KMS-11 (cell line): ENCODE data around the gene PERM1.
A peak's percentile ranks its signal among the peaks of the same experiment; 100 is the strongest.

Source experiments
- H2AFZ ChIP-seq: fragments of 200-600 bp; sonication (generic); 2 replicates; pipeline ENCODE4 v1.6.1; 2016; ENCODE audit warnings: antibody characterized with exemption, mixed run types, low read depth
- H3K27ac ChIP-seq: fragments of 200-600 bp; sonication (generic); 2 replicates; pipeline ENCODE4 v1.6.1; 2016; ENCODE audit warnings: mild to moderate bottlenecking, mixed run types
- H3K27me3 ChIP-seq: fragments of 200-600 bp; sonication (generic); 2 replicates; pipeline ENCODE4 v1.6.1; 2017; ENCODE audit warnings: mild to moderate bottlenecking, low read depth, mixed run types, moderate library complexity; ENCODE audit not compliant: insufficient read depth
- H3K36me3 ChIP-seq: fragments of 200-600 bp; sonication (generic); 2 replicates; pipeline ENCODE4 v1.6.1; 2017; ENCODE audit warnings: mild to moderate bottlenecking, mixed run types; ENCODE audit not compliant: insufficient read depth
- H3K4me1 ChIP-seq: fragments of 200-600 bp; sonication (generic); 2 replicates; pipeline ENCODE4 v1.6.1; 2016; ENCODE audit warnings: mild to moderate bottlenecking, low read depth, mixed run types; ENCODE audit not compliant: poor library complexity, severe bottlenecking
- H3K4me2 ChIP-seq: fragments of 200-600 bp; sonication (generic); 2 replicates; pipeline ENCODE4 v1.7.0; 2016; ENCODE audit warnings: mild to moderate bottlenecking, mixed run types
- H3K4me3 ChIP-seq: fragments of 200-600 bp; sonication (generic); IDR thresholded peaks from 2 replicates; pipeline ENCODE4 v1.6.1; 2017; ENCODE audit warnings: low read depth, low read length, mixed read lengths; ENCODE audit not compliant: insufficient read depth
- H3K79me2 ChIP-seq: fragments of 200-600 bp; sonication (generic); 2 replicates; pipeline ENCODE4 v1.6.1; 2016; ENCODE audit warnings: low read depth, mixed run types; ENCODE audit not compliant: insufficient read depth
- H3K9ac ChIP-seq: fragments of 200-600 bp; sonication (generic); 2 replicates; pipeline ENCODE4 v1.6.1; 2016; ENCODE audit warnings: mild to moderate bottlenecking, mixed run types
- H4K20me1 ChIP-seq: fragments of 200-600 bp; sonication (generic); 2 replicates; pipeline ENCODE4 v1.6.1; 2016; ENCODE audit warnings: mild to moderate bottlenecking, mixed run types; ENCODE audit not compliant: insufficient read depth
- CTCF ChIP-seq: fragments of 200-600 bp; sonication (generic); conservative IDR thresholded peaks from 2 replicates; pipeline ENCODE4 v1.6.1; 2017; ENCODE audit warnings: low read depth, mild to moderate bottlenecking, antibody characterized with exemption, low read length, moderate library complexity, mixed read lengths

The PERM1 gene

GRCh38 chr1:975365-975764, 6.5 kb downstream of the PERM1 start:
- Histone ChIP-seq H3K27me3 (peaks cover 43% of the 10 kb centered on the region), H3K4me1 (peaks cover 13% of the 10 kb centered on the region), H2AFZ (peak overlapping the region; percentile 93; the same call in 1 of the 2 replicates), H3K27ac (no peak overlapping the region), H3K9ac (no peak overlapping the region), H3K36me3 (no peaks in the 10 kb centered on the region), H4K20me1 (no peaks in the 10 kb centered on the region), H3K4me3 (no peak overlapping the region), H3K4me2 (peak overlapping the region; percentile 95; the same call in 1 of the 2 replicates), H3K79me2 (no peaks in the 10 kb centered on the region)
- no peak for TF ChIP-seq CTCF

- peaks cover 13% of the 10 kb centered on the region for H3K4me1 ChIP-seq
- no peak overlapping the region for H2AFZ ChIP-seq
- no peak overlapping the region for H3K4me3 ChIP-seq
- no peak overlapping the region for H3K9ac ChIP-seq
- H3K27ac ChIP-seq = no peak overlapping the region
- no peak overlapping the region for H3K4me2 ChIP-seq
- H3K79me2 ChIP-seq = no peaks in the 10 kb centered on the region
- peaks cover 37% of the 10 kb centered on the region for H3K27me3 ChIP-seq
- H3K36me3 ChIP-seq = no peaks in the 10 kb centered on the region
- H4K20me1 ChIP-seq = no peaks in the 10 kb centered on the region
- no peak for TF ChIP-seq CTCF
These were observed 7.1 kb downstream of the PERM1 start for GRCh38 chr1:974687-975328.

DNA sequence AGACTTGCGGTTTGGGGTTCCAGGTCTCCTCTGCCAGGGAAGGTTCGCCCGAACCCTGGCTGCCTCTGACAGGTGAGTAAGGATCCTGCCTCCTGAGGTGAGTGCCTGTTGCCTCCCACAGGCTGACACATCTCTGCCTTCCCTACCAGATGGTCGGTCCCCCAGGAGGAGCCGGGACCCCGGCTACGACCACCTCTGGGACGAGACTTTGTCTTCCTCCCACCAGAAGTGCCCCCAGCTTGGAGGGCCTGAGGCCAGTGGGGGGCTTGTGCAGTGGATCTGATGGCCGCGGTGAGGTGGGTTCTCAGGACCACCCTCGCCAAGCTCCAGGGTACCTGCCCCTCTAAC, 7.6 kb downstream of the PERM1 start:
- H2AFZ ChIP-seq = no peak overlapping the region
- no peaks in the 10 kb centered on the region for H4K20me1 ChIP-seq
- H3K4me1 ChIP-seq = peaks cover 13% of the 10 kb centered on the region
- H3K79me2 ChIP-seq = no peaks in the 10 kb centered on the region
- no peaks in the 10 kb centered on the region for H3K36me3 ChIP-seq
- no peak overlapping the region for H3K27ac ChIP-seq
- no peak overlapping the region for H3K9ac ChIP-seq
- H3K4me2 ChIP-seq = no peak overlapping the region
- H3K4me3 ChIP-seq = no peak overlapping the region
- peaks cover 32% of the 10 kb centered on the region for H3K27me3 ChIP-seq
- TF ChIP-seq CTCF = no peak

GRCh38 chr1:973459-974292, 8.2 kb downstream of the PERM1 start:
- no peaks in the 10 kb centered on the region for H3K36me3 ChIP-seq
- H3K27ac ChIP-seq = no peak overlapping the region
- H4K20me1 ChIP-seq = no peaks in the 10 kb centered on the region
- peaks cover 26% of the 10 kb centered on the region for H3K27me3 ChIP-seq
- H3K9ac ChIP-seq = no peak overlapping the region
- no peak overlapping the region for H3K4me2 ChIP-seq
- no peaks in the 10 kb centered on the region for H3K79me2 ChIP-seq
- TF ChIP-seq CTCF = no peak
- H3K4me1 ChIP-seq = peaks cover 13% of the 10 kb centered on the region
- no peak overlapping the region for H3K4me3 ChIP-seq
- no peak overlapping the region for H2AFZ ChIP-seq
